ENCODE results near the gene PTGES3L.

The PTGES3L gene

DNA sequence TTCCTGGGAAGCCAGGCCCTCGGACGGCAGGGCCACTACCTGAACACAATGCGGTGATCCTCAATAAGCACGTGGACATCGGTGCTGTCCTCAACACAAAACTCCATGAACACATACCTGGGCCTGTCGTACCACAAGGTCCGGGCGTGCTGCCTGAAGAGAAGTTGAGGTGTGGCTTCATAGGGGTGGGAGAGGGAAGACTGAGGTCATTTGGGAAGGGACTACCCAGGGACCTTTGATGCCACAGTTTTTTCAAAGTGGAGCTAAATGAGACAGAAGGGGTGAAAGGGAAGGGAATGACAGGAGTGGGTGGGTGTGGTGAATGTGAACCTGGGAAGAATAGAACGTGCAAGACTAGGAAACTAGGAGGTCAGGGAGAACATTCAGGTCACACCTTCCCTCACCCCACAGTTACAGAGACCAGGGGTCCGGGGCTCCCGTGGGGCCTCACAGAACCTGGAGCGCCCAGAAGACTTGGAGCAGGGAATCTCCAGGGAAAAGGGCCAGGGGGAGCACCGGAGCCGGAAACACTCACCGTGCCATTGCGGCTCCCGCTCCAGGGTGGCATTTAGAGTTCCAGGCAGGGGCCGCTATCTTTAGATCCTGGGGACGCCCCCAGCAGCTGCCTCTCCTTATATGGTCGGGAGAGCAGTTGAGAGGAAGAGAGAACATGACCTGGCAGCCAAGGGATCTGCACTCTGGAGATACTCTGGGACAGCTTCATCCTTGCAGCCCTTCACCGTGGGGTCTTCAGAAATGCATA lies at the start of gene PTGES3L:
TSS of gene PTGES3L (minus strand) at position 570 of the 763 bp plus-strand sequence. CDS start at position 543, 27 bp downstream.
- no peak for DNase-seq (ENCODE audit: low read depth in 2 of 2)

DNA sequence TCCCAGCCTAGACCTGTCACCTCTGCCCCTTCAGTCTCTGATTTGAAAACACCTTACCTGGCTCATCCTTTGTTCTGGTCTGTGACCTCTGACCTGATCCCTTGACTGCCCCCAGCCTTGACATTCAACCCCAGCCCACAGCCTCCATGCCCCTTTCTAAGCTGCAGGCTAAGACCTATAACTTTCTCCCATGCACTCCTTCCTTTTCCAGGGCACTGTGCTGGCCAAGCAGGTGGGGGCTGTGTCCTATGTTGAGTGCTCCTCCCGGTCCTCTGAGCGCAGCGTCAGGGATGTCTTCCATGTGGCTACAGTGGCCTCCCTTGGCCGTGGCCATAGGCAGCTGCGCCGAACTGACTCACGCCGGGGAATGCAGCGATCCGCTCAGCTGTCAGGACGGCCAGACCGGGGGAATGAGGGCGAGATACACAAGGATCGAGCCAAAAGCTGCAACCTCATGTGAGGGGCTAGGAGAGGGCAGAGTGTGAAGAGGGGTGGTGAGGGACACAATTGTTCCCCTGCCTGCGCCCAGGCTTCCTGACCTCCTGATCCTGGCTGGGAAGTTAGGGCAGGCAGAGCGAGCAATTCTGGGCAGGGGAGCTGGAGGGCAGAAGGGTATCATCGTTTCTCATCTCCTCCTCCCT lies 48.5 kb upstream of the PTGES3L start:
- DNase-seq (ENCODE audit: low read depth in 2 of 2): no peak

DNA sequence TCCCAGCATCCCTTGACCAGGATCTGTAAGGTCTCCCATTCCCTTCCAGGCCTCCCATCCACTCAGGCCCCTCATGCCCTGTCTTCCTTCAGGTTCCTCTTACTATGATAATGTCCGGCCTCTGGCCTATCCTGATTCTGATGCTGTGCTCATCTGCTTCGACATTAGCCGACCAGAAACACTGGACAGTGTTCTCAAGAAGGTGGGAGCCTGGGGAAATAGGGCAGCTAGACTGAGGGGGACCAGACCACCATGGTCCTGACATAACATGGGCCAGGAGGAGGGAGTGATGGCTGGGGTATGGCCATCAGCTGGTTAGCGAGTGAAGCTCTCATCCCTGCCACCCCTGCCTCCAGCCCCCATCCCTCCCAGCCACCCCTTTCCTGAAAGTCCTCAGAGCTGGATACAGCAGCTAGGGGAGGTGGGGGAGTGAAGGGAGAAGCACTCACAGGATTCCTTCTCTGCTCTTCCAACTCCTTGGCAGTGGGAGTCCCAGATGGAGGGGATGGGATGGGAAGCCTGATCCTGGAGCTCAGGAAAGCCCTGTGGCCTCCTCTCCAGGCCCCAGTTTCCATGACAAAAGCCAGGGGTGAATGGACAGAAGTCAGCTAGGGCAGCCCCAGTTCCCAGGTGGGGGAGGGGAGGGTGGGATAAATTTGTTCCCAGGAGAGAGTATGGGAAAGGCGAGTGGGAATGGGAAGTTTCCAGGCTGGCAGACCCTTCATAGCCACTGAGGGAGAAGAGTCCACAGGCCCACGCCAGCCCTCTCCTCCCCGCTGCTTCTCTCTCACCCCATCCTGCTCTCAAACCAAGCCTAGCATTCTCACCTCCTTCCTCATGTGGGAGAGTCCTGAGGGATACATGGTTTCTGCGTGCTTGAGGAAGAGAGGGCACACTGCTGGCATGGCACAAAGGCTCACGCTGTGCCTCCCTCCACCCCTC lies 47.5 kb upstream of the PTGES3L start:
- DNase-seq (ENCODE audit: low read depth in 2 of 2): no peak

DNA sequence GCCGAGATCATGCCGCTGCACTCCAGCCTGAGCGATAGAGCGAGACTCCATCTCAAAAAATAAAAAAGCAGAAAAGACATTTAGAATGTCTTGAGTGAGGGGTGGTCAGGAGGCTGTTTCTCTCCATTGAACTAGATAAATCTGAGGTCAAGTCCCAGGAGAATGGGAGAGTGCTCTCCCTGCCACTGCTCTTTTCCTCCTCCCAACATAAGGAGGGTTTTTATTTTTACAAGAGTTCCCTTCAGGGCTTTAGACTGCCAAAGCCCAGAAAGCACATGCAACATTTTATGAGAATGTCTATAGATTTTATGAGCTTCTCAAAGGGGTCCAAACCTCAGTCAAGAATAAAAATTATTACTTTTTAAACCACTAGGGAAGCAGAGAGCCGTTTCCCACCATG lies 46.7 kb upstream of the PTGES3L start:
- DNase-seq (ENCODE audit: low read depth in 2 of 2): no peak

DNA sequence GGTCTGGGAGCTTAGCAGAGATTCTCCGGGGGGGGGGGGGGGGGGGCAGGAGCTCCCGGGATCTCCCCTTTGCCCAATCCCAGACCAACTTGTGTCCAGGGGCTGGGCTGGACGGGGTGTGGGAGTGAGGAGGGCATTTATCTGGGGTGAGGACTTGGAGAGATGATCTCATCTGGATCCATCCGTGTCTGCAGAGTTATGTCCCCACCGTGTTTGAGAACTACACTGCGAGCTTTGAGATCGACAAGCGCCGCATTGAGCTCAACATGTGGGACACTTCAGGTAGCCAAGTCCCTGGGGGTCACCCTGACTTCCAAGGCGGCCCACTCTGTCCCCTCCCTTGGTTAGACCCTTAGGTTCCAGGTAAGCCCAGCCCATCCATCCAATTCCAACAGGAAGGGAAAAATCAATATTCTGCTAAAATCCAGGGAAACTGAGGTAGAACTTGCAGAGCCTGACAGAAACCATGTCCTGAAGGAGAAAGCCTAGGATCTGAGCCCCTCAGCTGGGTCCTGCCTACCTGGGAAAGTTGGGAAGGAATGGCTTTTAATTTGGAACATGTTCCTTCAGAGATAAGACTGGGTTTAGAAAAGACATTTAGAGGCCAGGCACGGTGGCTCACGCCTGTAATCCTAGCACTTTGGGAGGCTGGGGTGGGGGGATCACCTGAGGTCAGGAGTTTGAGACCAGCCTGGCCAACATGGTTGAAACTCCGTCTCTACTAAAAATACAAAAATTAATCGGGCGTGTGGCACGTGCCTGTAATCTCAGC lies 46.1 kb upstream of the PTGES3L start:
- no peak for DNase-seq (ENCODE audit: low read depth in 2 of 2)

DNA sequence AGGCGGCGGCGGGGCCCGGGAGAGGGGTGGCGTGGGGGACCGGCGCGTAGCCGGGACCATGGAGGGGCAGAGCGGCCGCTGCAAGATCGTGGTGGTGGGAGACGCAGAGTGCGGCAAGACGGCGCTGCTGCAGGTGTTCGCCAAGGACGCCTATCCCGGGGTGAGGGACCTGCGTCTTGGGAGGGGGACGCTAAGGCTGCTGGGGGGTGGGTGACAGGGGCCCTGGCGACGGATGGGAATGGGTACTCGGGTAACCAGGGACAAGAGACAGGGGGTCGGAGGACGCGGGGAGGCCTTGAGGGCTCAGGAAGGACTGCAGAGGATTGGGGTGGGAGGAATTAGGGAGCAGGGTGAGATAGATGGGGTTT lies 45.4 kb upstream of the PTGES3L start:
- DNase-seq (ENCODE audit: low read depth in 2 of 2): no peak

DNA sequence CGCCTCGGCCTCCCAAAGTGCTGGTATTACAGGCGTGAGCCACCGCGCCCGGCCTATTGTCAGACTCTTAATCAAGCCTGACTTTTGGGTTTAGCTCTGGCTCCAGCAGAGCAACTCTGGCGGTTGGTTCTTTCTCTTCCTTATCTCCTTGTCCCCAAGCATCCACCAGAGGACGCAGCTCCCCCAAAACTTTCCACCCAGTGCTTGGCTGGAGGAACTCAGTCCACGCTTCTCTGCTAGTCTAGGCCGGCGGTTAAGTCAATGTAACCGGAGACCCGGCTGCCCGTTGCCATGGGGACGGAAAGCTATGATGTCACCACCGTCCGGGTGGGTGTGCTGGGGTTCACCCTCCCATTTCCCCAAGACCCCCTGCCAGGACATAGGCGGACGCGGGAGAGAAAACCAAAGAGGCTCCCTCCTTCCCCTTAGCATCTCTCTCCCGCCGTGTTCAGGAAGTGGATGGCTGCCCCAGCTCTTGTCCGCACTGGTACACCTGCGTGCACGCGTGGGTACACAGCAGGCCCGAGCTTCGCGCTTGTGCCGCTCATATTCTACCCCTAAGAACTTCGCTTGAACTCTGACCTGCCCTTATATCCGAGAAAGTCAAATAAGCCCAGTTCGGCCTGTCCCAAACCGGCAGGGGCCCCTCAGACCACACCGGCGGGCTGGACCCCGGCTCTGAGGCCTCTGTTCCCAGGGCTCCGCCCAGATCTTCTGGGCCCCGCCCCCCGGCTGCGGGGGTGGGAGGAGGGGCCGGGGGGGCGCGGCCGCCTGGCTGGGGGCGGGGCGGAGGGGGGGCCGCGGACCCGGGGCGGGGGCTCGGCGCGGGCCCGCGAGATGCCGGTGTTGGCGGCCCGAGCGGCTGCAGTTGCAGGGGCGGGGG lies 44.8 kb upstream of the PTGES3L start, which contains the start of gene RND2:
TSS of gene RND2 (plus strand) at position 825 of the 883 bp plus-strand sequence. CDS start 117 bp downstream, outside the sequence.
- peak; percentile 51 to 54 for DNase-seq (ENCODE audit: low read depth in 2 of 2)

DNA sequence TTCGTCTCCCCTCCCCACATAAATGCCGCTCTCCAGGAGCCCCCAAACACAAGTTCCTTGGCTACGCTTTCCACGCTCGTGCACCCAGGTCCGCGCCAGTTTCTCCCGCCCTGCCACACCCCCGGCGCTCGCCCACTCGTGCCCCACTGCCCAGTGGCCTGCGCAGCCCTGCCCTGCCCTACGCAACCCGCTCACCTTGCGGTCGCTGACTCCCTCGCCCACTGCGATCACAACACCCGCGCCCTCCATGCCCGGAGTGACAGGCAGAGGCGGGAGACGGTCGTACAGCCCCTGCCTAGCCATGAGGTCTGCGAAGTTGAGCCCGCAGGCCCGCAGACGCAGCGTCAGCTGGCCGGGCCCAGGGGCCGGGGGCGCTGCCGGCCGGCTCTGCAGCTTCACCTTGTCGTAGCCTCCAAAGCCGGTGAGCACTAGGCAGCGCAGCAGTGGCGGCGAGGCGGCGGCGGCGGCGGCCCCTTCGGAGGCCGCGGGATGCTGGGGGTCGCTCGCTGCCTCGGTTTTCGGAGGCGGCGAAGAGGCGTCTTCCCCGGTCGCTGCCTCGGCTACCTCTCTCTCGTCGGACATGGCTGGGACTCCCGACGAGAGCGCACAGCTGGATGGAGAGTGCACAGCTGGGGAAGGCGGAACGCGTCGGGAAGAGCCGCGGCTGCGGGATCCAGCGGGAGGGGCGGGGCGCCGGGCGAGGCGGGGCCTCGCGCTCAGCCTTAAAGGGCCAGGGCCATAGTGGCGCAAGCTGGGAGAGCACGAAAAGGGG lies 42.0 kb upstream of the PTGES3L start, which contains the start of gene VAT1:
TSS of gene VAT1 (minus strand) at position 645 of the 772 bp plus-strand sequence. CDS start at position 582, 63 bp downstream.
- peak; percentile 27 to 29 for DNase-seq (ENCODE audit: low read depth in 2 of 2)

DNA sequence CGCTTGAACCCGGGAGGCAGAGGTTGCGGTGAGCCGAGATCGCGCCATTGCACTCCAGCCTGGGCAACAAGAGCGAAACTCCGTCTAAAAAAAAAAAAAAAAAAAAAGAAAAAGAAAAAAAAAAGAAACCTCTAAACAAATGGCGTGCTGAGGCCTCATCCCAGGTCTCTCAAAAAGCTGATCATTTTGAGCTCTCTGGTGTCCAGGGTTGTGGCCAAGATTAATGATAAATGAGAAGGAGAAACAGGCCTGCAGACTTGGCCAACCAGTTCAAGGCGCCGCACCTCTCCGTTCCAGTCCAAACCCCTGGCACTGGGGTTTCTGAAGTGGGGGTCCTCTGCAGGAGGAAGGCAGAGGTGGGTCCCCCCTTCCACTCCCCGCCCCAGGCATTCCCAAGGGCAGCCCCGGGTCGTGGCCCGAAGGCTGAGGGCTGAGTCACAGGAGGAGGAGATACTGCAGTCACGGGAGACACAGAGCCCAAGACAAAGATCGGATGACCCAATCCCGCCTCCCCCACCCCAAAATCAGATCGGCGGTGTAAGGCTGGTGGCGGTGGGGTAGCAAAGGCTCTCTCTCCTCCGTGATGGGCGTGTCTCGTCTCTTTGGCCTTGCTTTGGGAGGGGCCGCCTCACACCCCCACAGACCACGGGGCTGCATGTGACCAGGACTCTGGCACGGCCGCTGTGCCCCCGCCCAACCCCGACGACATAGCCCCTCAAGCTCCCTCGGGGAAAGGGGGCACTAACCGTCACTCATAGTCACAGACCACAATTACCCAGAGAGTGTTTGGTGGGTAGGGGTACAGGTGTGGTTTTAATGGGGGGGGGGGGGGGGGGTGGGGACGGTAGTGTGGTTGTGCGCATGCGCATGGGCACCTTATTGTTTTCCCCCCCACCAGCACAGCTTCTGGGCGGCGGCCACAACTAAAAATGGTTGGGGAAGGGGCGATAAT lies 41.2 kb upstream of the PTGES3L start:
- no peak for DNase-seq (ENCODE audit: low read depth in 2 of 2)

DNA sequence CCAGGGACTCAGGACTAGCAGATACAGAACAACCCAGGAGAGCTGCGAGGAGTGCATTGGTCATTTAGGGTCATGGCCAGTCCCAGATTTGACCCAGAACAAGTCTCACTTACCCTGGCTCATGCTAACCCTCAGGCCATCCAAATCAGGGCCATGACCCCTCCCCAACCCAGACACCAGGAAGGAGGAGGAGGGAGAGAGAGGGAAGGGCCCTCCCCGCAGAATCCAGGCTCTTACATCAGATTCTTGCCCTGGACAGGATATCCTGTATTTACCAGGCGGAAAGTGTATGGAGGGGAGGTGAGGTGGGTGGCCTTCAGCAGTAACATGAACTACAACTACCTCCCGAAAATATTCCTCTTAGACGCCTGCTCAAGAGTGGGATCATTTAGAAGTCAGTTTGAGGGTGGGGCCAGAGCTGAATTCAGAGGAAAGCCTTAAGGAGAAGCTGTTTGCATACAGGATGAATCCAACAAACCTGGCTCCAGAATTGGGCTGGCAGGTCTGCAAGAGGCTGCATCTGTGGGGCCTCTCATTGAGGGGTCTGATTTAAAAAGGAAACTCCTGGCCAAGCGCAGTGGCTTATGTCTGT lies 40.2 kb upstream of the PTGES3L start:
- DNase-seq (ENCODE audit: low read depth in 2 of 2): no peak

DNA sequence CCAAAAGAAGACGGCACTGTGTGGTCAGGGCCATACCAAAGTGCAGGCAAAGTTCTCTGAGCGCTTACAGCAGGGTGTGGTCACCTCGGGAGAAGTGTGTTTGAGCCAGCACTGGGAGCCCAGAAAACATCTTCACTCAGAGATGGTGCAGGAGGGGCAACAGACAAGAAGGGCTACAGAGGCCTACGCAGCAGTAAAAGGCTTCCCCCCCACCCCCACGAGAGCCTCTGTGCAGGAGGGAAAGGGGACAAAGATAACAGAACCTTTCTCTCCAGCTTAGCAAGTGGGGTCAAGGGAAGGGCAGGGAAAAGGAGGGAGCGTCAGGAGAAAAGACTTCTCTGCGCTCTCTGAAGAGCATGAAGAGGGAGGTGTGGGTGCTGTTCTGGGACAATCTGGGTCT lies 39.5 kb upstream of the PTGES3L start:
- DNase-seq (ENCODE audit: low read depth in 2 of 2): no peak

DNA sequence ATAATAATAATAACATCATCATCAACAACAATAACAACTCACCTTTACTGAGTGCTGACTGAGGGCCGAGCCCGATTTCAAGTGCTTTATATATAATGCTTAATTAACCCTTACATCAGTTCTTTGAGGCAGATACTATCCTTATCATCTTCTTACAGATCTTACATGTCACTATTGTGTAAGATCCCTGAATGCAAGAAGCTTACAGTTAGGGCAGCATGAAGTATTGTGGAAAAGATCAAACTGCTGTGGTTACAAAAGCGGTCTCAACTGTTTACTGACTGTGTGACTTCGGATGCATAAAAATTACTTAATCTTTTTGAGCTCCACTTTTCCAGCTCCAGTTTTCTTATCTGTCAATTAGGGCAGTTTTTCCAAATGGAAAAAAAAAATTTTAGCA lies 39.1 kb upstream of the PTGES3L start:
- no peak for DNase-seq (ENCODE audit: low read depth in 2 of 2)

DNA sequence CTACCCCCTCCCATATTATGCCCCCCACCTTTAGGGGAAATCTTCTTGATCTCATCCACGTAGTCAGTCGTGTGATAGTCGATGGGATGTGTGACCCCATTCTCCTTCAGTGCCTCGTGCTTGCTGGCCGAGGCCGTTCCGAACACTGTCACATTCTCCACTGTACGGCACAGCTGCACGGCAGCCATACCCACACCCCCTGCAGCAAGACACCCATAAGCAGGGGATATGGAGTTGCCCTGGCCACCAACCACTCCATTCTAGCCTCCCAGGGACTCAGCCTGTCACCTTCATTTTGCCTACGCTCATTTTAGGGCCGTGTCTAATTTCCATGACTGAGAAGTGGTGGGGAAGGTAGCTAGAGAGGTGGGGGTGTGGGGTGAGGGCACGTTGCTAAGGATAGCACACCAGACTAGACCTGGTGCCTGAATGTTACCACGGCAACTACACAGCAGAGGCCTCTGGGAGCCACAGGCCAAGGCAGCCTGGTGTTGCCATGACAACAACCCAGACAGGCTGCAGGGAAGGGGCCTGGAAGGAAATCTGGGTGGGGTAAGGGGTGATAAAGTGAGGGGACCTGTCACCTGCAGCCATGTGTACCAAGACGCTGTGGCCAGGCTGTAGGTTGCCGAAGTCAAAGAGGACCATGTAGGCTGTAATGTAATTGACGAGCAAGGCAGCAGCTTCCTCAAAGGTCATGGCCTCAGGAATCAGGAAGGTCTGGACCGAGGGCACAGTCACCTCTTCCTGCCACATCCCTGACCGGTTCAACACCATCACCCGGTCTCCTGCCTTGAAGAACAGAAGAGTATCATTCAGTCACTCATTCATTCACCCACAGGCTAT lies 38.4 kb upstream of the PTGES3L start:
- DNase-seq (ENCODE audit: low read depth in 2 of 2): no peak

DNA sequence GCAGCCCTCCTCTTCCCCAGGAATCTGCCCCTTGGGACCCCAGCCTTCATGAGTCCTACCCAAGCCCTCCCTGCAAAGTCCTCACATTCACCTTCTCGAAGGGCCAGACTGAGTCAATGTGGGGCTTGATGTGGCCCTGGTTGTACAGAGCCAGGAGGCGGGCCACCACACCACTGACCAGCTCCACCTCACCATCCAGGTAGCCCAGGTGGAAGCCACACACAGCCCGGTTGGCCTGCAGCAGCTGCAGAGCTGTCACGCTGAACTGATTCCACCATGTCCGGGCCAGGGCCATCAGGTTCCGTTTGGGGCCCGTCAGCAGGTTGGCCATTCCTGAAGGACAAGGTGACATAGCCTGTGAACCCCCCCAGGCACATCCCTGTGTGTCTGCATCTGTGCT lies 36.3 kb upstream of the PTGES3L start:
- no peak for DNase-seq (ENCODE audit: low read depth in 2 of 2)

DNA sequence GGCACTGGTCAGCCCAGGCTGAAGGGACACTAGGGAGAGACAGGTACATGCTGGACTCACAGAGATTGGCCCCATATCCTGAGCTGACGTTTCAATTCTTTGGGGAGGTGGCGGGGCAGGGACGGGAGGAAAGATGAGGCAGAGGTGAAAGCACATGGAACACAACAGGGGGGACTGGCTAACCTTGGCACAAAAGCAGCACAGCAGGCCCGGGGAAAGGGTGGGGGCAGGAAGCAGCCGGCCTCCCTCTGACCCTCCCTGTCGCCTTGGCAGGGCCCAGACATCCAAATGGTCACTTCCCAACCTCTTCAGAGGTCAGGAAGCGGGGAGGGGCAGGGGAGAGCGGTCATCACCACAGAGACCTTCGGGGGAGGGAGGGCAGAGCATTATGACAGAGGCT lies 35.7 kb upstream of the PTGES3L start:
- no peak for DNase-seq (ENCODE audit: low read depth in 2 of 2)

DNA sequence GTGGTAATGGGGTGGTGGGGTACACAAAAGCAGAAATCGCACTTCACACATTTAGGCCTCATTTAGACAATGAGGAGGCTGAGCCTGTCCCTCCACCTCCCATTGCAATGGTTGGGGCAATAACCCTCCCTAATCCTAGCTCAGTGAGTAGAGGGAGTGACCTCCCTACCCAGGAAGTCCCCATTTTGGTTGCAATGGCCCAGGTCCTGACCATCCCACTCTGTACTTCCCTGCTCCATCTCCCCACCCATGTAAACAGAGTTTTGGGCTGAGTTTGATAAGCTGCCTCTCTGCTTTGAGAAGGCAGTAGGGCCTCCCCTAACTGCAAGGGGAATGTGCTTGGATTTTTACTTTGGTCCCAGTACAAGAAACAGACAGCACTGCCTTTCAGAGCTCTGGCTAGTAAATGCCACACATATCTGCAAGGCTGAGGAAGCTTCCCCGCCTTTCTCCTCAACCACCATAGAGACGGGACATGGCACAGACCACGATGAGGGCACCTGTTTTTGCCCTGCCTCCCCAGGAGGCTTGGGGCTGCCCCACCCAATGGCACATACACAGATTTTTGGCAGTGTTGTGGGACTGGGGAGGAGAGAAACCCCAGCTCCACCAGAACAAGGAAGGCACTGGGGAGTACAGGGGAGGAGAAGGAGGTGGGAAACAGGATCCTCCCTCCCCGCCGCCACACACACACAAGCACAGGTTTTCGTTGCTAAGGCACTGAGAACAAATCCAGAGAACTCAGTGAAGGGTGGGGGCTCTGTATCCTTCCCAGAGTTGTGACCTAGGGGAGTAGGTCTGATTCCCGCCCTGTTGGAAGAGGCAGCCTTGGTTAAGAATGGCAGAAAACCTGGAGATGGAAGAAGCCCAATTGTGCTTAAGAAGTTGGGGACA lies 35.0 kb upstream of the PTGES3L start:
- DNase-seq (ENCODE audit: low read depth in 2 of 2): no peak
